ENCODE data around the gene USP25.

GRCh38 chr21:15768853-15769252, 39.1 kb downstream of the USP25 start:
- TF ChIP-seq, protein P1, sequence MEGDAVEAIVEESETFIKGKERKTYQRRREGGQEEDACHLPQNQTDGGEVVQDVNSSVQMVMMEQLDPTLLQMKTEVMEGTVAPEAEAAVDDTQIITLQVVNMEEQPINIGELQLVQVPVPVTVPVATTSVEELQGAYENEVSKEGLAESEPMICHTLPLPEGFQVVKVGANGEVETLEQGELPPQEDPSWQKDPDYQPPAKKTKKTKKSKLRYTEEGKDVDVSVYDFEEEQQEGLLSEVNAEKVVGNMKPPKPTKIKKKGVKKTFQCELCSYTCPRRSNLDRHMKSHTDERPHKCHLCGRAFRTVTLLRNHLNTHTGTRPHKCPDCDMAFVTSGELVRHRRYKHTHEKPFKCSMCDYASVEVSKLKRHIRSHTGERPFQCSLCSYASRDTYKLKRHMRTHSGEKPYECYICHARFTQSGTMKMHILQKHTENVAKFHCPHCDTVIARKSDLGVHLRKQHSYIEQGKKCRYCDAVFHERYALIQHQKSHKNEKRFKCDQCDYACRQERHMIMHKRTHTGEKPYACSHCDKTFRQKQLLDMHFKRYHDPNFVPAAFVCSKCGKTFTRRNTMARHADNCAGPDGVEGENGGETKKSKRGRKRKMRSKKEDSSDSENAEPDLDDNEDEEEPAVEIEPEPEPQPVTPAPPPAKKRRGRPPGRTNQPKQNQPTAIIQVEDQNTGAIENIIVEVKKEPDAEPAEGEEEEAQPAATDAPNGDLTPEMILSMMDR (optimal IDR thresholded peaks at IDR 0.05 in 1 of 3, IDR thresholded peaks at IDR 0.05 in 1 of 3, conservative IDR thresholded peaks at IDR 0.05 in 1 of 3; ENCODE audit: extremely low read depth in 1 of 3, insufficient read depth in 2 of 3, low read length in 3 of 3) = no peak
- TF ChIP-seq EZH2 (IDR thresholded peaks at IDR 0.05; ENCODE audit: low read length) = no peak
